ENCODE data around the gene IGHMBP2. TPM values are rescaled to one million over a fixed set of nuclear protein-coding genes. Genes with fewer than 3 reads are reported as not detected.
"Not testable (repeated sequence)": the region's sequence is repeated elsewhere in the genome, so short reads cannot be mapped to it uniquely, and the experiment has no call there.

The IGHMBP2 gene
- total RNA-seq, 4 donors from 2014 or later = 25.2 to 195 (median 111) TPM

- in situ Hi-C loops (cut with MboI; ENCODE audit: low pct_ligation_motif_present in 1 of 4, low pct_unique_long_range_greater_than_20kb in 1 of 4, low sequenced_read_pairs in 3 of 4) = no loop called here
These were observed 22.4 kb upstream of the IGHMBP2 start for GRCh38 chr11:68881320-68881719.

GRCh38 chr11:68882391-68882790 is 21.3 kb upstream of the IGHMBP2 start:
- no peak for DNase-seq
- WGBS, 2 donors (ENCODE audit: low coverage in 1 of 2) = 94 to 99% methylated on average over 10 to 13 of the region's 13 CpGs
- no peaks in the 10 kb centered on the region for H3K4me1 ChIP-seq
- H3K4me3 ChIP-seq = no peak overlapping the region
- no peaks in the 10 kb centered on the region for H3K9me3 ChIP-seq
- no peak overlapping the region for H3K27ac ChIP-seq
- in situ Hi-C loops (cut with MboI; ENCODE audit: low pct_ligation_motif_present in 1 of 4, low pct_unique_long_range_greater_than_20kb in 1 of 4, low sequenced_read_pairs in 3 of 4) = no loop called here
- TF ChIP-seq POLR2A (IDR thresholded peaks at IDR 0.05) = no peak
- TF ChIP-seq CTCF (IDR thresholded peaks at IDR 0.05) = no peak
- TF ChIP-seq EP300 (IDR thresholded peaks at IDR 0.05; ENCODE audit: low read depth) = no peak
- no peak for TF ChIP-seq POLR2AphosphoS5 (IDR thresholded peaks at IDR 0.05)
- H3K27me3 ChIP-seq = no peaks in the 10 kb centered on the region
- no peaks in the 10 kb centered on the region for H3K36me3 ChIP-seq
- intact Hi-C loops (cut with DNase I; ENCODE audit: low total_unique reads) = no loop called here

More at GRCh38 chr11:68881320-68881719, 22.4 kb upstream of the IGHMBP2 start:
- no peak for TF ChIP-seq POLR2A (IDR thresholded peaks at IDR 0.05)
- TF ChIP-seq EP300 (IDR thresholded peaks at IDR 0.05; ENCODE audit: low read depth) = no peak
- no peak for TF ChIP-seq POLR2AphosphoS5 (IDR thresholded peaks at IDR 0.05)
- no peak for TF ChIP-seq CTCF (IDR thresholded peaks at IDR 0.05)
- no peaks in the 10 kb centered on the region for H3K9me3 ChIP-seq
- no peak overlapping the region for H3K27ac ChIP-seq
- WGBS, 2 donors (ENCODE audit: low coverage in 1 of 2) = 90% methylated on average over 2 of the region's 2 CpGs; no CpG with 5 or more reads in 1 of the 2 donors
- no peaks in the 10 kb centered on the region for H3K36me3 ChIP-seq
- intact Hi-C loops (cut with DNase I; ENCODE audit: low total_unique reads) = no loop called here
- H3K4me3 ChIP-seq = no peak overlapping the region
- H3K27me3 ChIP-seq = no peaks in the 10 kb centered on the region
- DNase-seq = no peak
- H3K4me1 ChIP-seq = no peaks in the 10 kb centered on the region

- intact Hi-C loops (cut with DNase I; ENCODE audit: low total_unique reads); H3K4me3 ChIP-seq; H3K4me1 ChIP-seq; DNase-seq; H3K27ac ChIP-seq; H3K9me3 ChIP-seq; H3K36me3 ChIP-seq; H3K27me3 ChIP-seq; in situ Hi-C loops (cut with MboI; ENCODE audit: low pct_ligation_motif_present in 1 of 4, low pct_unique_long_range_greater_than_20kb in 1 of 4, low sequenced_read_pairs in 3 of 4): not testable (repeated sequence)
- WGBS, 2 donors (ENCODE audit: low coverage in 1 of 2) = 93 to 100% methylated on average over 7 to 15 of the region's 15 CpGs
These were observed 18.9 kb upstream of the IGHMBP2 start for GRCh38 chr11:68884827-68885226.

GRCh38 chr11:68889948-68890446 is 13.7 kb upstream of the IGHMBP2 start:
- DNase-seq = peak; percentile 30
- 48 to 83% methylated on average over 10 to 18 of the region's 18 CpGs for WGBS, 2 donors (ENCODE audit: low coverage in 1 of 2)
- TF ChIP-seq CTCF (IDR thresholded peaks at IDR 0.05) = peak in 4 of 5 experiments; percentile 8 to 34 (median 14)
- TF ChIP-seq POLR2A (IDR thresholded peaks at IDR 0.05) = no peak
- Histone ChIP-seq H3K4me3 (no peak overlapping the region), H3K4me1 (peaks cover 0 to 6% (median 0%) of the 10 kb centered on the region in 4 donors), H3K36me3 (peaks cover 0 to 20% (median 10%) of the 10 kb centered on the region in 4 donors), H3K27me3 (no peaks in the 10 kb centered on the region), H3K9me3 (no peaks in the 10 kb centered on the region), H3K27ac (peak overlapping the region; percentile 13 to 74 (median 32))
- in situ Hi-C loops (cut with MboI; ENCODE audit: low pct_ligation_motif_present in 1 of 4, low pct_unique_long_range_greater_than_20kb in 1 of 4, low sequenced_read_pairs in 3 of 4) (no loop called here), intact Hi-C loops (cut with DNase I; ENCODE audit: low total_unique reads) (no loop called here)
